Activated naive CD4-positive, alpha-beta T cell treated with anti-CD3 and anti-CD28 coated beads for 36 hours (primary cell): ENCODE results near the gene NELL2. TPM values are rescaled to one million over a fixed set of nuclear protein-coding genes. Genes with fewer than 3 reads are reported as not detected.

ENCODE experiments used
- CTCF ChIA-PET: fragments of 350-600 bp; sonication (Branson Sonifier 250); formaldehyde crosslinking; loops from one replicate; lab custom pipeline; 2021; ENCODE audit warnings: antibody characterized with exemption; lab: Charles Lee
- DNase-seq: peaks from one replicate; pipeline ENCODE4 v3.0.0-alpha.2; 2020
- H3K27ac Mint-ChIP-seq: one replicate; pipeline ENCODE4 v1.8.0; 2021; ENCODE audit warnings: mild to moderate bottlenecking, mixed read lengths
- H3K27me3 Mint-ChIP-seq: one replicate; pipeline ENCODE4 v1.8.0; 2021; ENCODE audit warnings: low read depth, mixed read lengths
- H3K36me3 Mint-ChIP-seq: one replicate; pipeline ENCODE4 v1.8.0; 2021; ENCODE audit warnings: low read depth, mixed read lengths
- H3K4me1 Mint-ChIP-seq: one replicate; pipeline ENCODE4 v1.8.0; 2021; ENCODE audit warnings: low read depth, mixed read lengths
- H3K4me3 Mint-ChIP-seq: one replicate; pipeline ENCODE4 v1.8.0; 2021; ENCODE audit warnings: mild to moderate bottlenecking, moderate library complexity, mixed read lengths
- H3K9me3 Mint-ChIP-seq: one replicate; pipeline ENCODE4 v1.8.0; 2021; ENCODE audit warnings: mixed read lengths
- intact Hi-C: fragments of 100-400 bp; cut with micrococcal nuclease; formaldehyde crosslinking; loops from one replicate; pipeline ENCODE4 v1.15.1; 2023
- total RNA-seq, 2 experiments: library from RNA; stranded (reverse); gene quantifications; one replicate each; pipeline ENCODE4 v1.2.3, GENCODE V29; 2021

Gene NELL2
- total RNA-seq, 2 experiments from 2014 or later = 61.9 to 72.2 TPM

DNA sequence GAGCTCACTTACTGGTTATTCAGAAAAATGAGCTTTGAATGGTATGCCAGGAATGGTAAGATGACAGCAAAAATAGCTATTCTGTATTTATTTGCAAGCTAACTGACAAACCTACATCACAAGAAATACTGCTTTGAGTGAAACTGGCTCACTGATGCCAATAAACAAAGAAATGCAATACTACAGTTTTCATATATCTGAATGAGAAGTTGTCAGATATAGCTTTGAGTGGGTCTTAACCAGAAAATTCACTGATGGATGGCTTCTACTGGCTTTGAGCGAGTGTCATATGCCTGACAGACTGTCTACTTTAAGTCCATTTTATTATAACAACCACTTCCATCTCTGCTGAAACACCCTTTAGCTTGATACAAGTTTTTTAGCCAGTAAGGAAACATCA, 330.1 kb downstream of the NELL2 start:
- intact Hi-C loops = no loop called here
- peaks cover 2% of the 10 kb centered on the region for H3K36me3 Mint-ChIP-seq

DNA sequence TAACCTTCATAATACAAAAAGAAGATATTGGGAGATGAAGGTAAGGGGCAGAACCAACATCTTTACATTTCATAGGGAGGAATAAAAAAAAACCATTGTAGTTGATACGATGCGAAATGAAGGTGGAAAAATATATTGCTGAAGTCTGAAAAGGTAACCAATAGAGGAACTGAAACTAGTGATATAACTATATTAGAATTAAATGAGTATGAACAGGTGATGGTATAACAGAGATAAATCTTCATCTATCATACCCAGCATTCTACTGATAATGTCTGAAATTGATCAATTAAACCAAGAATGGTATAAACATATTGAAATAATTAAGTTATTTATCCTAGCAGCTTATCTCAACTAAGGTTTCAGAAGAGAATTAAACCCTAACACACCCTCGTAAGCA, 332.1 kb downstream of the NELL2 start:
- no peaks in the 10 kb centered on the region for H3K36me3 Mint-ChIP-seq
- CTCF ChIA-PET = no interaction called here
- H3K27ac Mint-ChIP-seq = no peak overlapping the region
- no peaks in the 10 kb centered on the region for H3K9me3 Mint-ChIP-seq
- intact Hi-C loops = no loop called here
- peaks cover 40% of the 10 kb centered on the region for H3K4me1 Mint-ChIP-seq
- H3K4me3 Mint-ChIP-seq = no peak overlapping the region
- no peaks in the 10 kb centered on the region for H3K27me3 Mint-ChIP-seq
- DNase-seq = no peak

More for the DNA sequence above, 330.1 kb downstream of the NELL2 start:
- H3K27ac Mint-ChIP-seq = no peak overlapping the region
- H3K27me3 Mint-ChIP-seq = no peaks in the 10 kb centered on the region
- H3K9me3 Mint-ChIP-seq = no peaks in the 10 kb centered on the region
- H3K4me1 Mint-ChIP-seq = peaks cover 50% of the 10 kb centered on the region
- no peak overlapping the region for H3K4me3 Mint-ChIP-seq
- no peak for DNase-seq
- CTCF ChIA-PET = interaction anchor here (1.4 kb wide), 1 partner anchor 403 kb away, joined by 7 read pairs; no protein-coding TSS in a partner anchor

DNA sequence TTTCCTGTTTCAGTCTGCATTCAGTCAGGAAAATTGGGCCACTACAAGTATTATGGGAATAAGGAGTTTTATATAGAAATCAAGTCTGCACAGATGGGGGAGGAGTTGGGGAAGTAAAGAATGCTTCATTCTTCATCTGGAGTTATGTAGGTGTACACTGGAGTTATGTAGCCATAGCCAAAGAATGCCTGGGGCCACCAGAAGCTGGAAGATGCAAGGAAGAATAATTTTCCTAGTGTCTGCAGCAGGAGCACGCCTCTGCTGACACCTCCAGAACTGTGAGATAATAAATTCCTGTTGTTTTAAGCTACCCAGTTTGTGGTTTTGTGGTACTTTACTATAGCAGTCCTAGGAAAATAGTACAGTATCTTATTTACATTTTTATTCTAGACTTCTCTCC, 333.4 kb downstream of the NELL2 start:
- Mint-ChIP-seq H3K27ac (no peak overlapping the region), H3K36me3 (no peaks in the 10 kb centered on the region), H3K27me3 (no peaks in the 10 kb centered on the region), H3K4me1 (peaks cover 33% of the 10 kb centered on the region), H3K4me3 (no peak overlapping the region), H3K9me3 (no peaks in the 10 kb centered on the region)
- intact Hi-C loops = no loop called here
- CTCF ChIA-PET = no interaction called here
- no peak for DNase-seq

DNA sequence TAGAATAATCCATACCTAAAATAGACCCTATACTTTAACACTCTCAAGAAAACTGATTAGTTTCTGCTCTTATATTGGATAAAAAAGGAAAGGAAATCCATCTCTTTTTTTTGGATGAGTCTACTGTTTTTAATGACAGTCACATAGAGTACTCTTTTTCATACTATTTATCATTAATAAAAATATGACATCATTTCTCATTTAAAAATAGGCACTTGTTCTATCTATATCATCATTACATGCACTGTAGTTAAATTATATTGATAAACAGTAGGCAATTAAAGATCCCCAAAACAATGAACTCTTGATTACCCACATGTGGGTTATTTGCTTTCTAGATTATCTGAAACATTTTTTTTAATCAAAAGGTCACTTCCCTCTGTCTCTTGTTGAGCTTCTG, 338.8 kb downstream of the NELL2 start:
- intact Hi-C loops = no loop called here
- Mint-ChIP-seq H3K27ac (no peak overlapping the region), H3K27me3 (no peaks in the 10 kb centered on the region), H3K4me3 (no peak overlapping the region), H3K36me3 (no peaks in the 10 kb centered on the region), H3K4me1 (no peaks in the 10 kb centered on the region), H3K9me3 (no peaks in the 10 kb centered on the region)
- CTCF ChIA-PET = interaction anchor here (0.7 kb wide), 1 partner anchor 339 kb away, joined by 3 read pairs; the partner anchor contains the start of gene NELL2
- DNase-seq = no peak

DNA sequence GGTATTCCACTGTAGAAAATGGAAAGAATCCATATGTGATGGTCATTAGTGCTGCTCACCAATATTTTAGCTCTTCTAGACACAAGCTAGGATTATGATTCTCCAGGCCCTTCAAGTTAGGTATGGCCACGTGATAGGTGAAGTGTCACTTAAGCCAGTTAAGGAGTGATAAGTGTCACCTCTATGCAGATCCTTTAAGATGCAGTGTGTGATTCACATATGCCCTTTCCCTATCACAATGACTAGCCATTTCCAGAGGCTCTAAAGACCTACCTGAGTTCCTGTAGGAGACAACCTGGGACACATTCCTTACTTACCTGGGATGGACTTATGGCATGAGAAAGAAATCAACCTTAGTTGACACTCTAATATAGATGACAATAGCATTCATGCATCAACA, 343.2 kb downstream of the NELL2 start:
- no peak overlapping the region for H3K4me3 Mint-ChIP-seq
- DNase-seq = no peak
- H3K36me3 Mint-ChIP-seq = no peaks in the 10 kb centered on the region
- intact Hi-C loops = no loop called here
- H3K9me3 Mint-ChIP-seq = no peaks in the 10 kb centered on the region
- CTCF ChIA-PET = no interaction called here
- no peaks in the 10 kb centered on the region for H3K4me1 Mint-ChIP-seq
- no peaks in the 10 kb centered on the region for H3K27me3 Mint-ChIP-seq
- H3K27ac Mint-ChIP-seq = no peak overlapping the region

DNA sequence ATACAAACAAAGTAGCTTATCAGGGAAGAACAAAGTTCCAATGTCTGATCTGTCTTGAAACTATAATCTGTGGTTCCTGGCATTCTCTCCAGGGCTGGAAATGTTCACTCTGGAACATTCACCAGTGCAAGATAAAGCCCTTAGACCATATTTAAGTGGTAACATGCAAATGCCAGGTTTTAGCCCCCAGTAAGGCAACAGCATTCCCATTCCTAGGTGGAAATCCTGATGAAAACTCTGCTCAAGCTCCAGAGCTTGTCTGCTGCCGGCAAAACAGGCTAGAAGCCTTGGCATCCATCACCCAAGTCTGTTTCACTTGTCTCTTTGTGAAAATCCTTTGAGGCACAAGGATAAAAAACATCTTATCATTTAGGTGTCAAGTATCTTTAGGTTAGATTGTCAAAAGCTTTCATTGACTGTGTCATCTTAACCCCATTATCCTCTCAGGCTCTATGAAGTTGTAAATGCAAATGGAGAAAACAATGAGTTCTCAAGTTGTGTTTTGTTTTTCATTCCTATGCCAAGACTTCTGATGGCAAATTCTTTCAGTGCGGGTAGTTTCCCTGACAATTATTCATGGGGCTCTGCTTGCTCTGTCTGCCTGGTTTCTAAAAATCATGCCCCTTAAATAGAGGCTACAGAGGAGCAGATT, 344.7 kb downstream of the NELL2 start:
- Mint-ChIP-seq H3K4me1 (no peaks in the 10 kb centered on the region), H3K36me3 (no peaks in the 10 kb centered on the region), H3K9me3 (no peaks in the 10 kb centered on the region), H3K4me3 (no peak overlapping the region), H3K27me3 (no peaks in the 10 kb centered on the region), H3K27ac (no peak overlapping the region)
- CTCF ChIA-PET = no interaction called here
- DNase-seq = no peak
- intact Hi-C loops = no loop called here

DNA sequence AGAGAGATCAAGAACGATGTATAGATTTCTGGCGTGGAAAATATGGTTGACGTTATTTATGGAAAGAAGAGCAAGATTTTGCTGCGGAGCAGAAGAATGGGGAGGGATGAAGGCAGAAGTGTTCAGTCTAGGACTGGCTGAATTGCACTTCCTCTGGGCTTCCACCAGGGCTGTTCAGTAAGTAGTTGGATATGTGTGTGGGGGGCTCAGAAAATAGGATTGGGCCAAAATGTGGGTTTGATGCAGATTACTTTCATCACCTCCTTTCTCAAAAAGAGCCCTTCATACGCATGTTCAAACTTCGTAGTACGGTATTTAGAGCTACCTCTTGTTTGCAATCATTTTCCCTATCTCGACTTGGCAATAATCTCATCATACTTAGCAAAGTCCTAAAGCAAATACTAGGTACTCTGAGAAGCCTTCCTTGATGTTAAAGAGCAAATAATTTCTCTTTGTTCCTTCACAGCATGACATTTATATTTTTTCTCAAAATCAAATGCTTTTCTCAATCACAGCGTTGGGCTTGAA, 349.4 kb downstream of the NELL2 start:
- intact Hi-C loops = no loop called here
- Mint-ChIP-seq H3K9me3 (no peaks in the 10 kb centered on the region), H3K27me3 (no peaks in the 10 kb centered on the region), H3K27ac (no peak overlapping the region), H3K4me3 (no peak overlapping the region), H3K36me3 (peaks cover 2% of the 10 kb centered on the region), H3K4me1 (no peaks in the 10 kb centered on the region)
- CTCF ChIA-PET = no interaction called here
- no peak for DNase-seq

DNA sequence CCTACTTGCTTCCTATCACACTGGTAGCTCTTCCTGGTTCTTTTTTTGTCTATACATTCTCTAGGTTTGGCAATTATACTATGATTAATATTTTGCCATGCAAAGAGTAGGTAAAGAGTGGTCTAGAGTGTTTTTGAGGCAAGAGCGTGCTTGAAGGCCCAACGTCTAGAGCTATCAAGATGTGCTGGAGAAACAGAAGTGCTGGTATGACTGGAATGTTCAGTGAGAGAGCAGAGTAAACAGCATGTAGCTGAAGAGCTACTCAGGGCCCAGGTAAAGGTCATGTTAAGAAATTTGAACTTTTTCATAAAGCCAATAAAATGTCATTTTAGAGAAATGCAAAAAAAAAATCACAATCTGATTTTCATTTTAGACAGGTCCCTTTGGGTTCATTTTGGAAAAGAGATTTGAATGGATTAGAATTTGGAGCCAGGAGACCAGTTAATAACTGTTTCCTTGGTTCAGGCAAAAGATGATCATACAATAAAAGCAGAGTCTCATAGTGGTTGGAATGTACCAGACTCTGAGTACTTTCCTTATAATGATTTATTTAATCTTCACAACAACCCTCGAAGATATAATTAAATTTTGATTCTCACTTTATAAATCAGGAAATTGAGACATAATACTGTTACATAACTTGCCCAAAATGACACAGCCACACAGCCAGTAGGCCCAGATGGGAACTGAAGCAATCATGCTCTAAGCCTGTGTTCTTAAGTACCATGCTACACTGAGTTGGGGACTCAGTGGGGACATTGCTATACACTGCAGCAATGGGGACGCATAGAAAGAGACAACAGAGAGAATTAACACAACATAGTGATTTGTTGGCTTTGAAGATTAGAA, 350.1 kb downstream of the NELL2 start:
- H3K27me3 Mint-ChIP-seq = no peaks in the 10 kb centered on the region
- intact Hi-C loops = no loop called here
- CTCF ChIA-PET = interaction anchor here (0.7 kb wide), 1 partner anchor 18 kb away, joined by 3 read pairs; no protein-coding TSS in a partner anchor
- H3K36me3 Mint-ChIP-seq = peaks cover 2% of the 10 kb centered on the region
- H3K9me3 Mint-ChIP-seq = no peaks in the 10 kb centered on the region
- no peak overlapping the region for H3K27ac Mint-ChIP-seq
- H3K4me1 Mint-ChIP-seq = no peaks in the 10 kb centered on the region
- no peak for DNase-seq
- H3K4me3 Mint-ChIP-seq = no peak overlapping the region

DNA sequence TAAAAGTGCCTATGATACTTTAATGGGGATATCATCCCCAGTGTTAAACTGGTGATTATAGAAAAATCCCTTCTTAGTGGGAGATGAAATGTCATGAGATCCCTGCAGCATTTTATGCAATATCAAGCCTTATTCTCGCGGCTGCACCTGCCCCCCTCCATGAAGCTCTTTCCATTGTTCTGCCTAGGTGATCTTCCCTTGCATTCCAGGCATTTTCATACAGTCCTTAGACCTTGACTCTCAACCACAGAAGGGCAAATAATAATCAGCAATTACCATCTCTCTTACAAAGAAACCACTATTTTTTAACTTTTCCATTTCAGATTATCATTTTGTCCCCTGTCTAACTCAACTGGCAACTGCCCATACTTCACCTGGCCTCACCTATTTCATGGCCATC, 352.3 kb downstream of the NELL2 start:
- no peak overlapping the region for H3K27ac Mint-ChIP-seq
- H3K27me3 Mint-ChIP-seq = no peaks in the 10 kb centered on the region
- no peaks in the 10 kb centered on the region for H3K4me1 Mint-ChIP-seq

DNA sequence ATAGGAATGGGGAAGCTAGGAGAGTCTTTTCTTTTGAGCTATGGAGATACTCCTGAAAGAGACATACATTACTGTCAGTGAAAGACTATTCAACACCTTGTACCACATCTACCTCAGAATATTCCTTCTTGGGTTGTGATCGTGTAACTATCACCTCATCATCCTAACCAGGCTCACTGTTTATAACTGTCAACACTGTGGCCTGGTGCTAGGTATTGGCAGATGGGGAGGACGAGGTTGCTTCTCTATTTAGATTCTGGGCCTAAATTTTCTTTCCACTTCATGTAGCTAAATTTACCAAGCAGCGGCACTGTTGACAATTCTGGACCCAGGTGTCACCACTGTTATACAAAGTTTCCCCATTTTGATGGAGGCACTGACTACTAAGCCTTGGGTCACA, 354.4 kb downstream of the NELL2 start:
- Mint-ChIP-seq H3K9me3 (no peaks in the 10 kb centered on the region), H3K36me3 (peaks cover 9% of the 10 kb centered on the region), H3K4me3 (no peak overlapping the region), H3K27me3 (no peaks in the 10 kb centered on the region), H3K27ac (no peak overlapping the region), H3K4me1 (no peaks in the 10 kb centered on the region)
- DNase-seq = no peak
- intact Hi-C loops = no loop called here
- CTCF ChIA-PET = no interaction called here

More for the DNA sequence above, 352.3 kb downstream of the NELL2 start:
- CTCF ChIA-PET = interaction anchor here (0.9 kb wide), 1 partner anchor 10 kb away, joined by 3 read pairs; no protein-coding TSS in a partner anchor
- peaks cover 8% of the 10 kb centered on the region for H3K36me3 Mint-ChIP-seq
- H3K4me3 Mint-ChIP-seq = no peak overlapping the region
- no peaks in the 10 kb centered on the region for H3K9me3 Mint-ChIP-seq
- no peak for DNase-seq
- intact Hi-C loops = no loop called here

DNA sequence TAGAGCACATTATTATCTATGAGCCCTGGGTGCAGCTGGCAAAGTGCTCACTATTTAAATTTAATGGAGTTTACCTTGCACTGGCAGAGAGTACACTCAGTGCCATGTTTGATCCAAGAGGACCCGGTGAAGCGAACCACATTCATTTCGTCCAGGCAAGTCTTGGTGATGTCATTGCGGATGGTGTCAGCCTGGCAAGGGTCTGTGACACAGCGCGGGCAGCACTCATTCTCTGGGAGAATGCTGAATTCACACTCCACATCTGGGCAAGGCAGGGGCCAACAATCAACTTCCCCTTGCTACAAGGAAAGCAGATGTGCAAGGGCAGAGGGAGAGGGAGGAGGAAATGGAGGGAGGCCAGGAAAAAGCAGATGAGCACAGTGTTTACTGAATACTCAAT, 356.2 kb downstream of the NELL2 start:
- Mint-ChIP-seq H3K27me3 (no peaks in the 10 kb centered on the region), H3K4me1 (no peaks in the 10 kb centered on the region), H3K9me3 (no peaks in the 10 kb centered on the region), H3K27ac (no peak overlapping the region), H3K36me3 (peaks cover 9% of the 10 kb centered on the region), H3K4me3 (no peak overlapping the region)
- intact Hi-C loops = no loop called here
- CTCF ChIA-PET = no interaction called here
- DNase-seq = no peak

DNA sequence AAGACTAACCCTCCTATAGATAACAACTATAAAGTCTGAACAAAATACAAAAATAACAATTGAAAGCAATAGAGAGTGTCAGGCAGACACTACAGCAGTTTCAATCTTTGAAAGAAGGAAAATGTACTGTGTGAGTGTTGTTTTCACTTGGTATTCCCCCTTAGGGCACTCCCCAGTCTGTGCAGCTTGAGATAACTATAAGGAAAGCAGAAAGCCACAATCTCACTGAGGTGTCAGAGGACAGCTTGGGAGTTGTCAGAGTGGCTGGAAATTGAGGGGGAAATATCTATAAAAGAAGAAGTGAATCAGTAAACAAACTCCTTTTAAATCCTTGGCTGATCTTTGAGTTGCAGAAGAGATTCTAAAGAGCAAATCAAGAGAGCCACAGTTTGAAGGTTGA, 364.8 kb downstream of the NELL2 start:
- intact Hi-C loops = no loop called here
- H3K27ac Mint-ChIP-seq = no peak overlapping the region
- CTCF ChIA-PET = no interaction called here
- peaks cover 4% of the 10 kb centered on the region for H3K36me3 Mint-ChIP-seq
- H3K4me3 Mint-ChIP-seq = no peak overlapping the region
- H3K9me3 Mint-ChIP-seq = no peaks in the 10 kb centered on the region
- no peak for DNase-seq
- peaks cover 2% of the 10 kb centered on the region for H3K4me1 Mint-ChIP-seq
- no peaks in the 10 kb centered on the region for H3K27me3 Mint-ChIP-seq
